ENCODE results near the gene EGR4.

DNA sequence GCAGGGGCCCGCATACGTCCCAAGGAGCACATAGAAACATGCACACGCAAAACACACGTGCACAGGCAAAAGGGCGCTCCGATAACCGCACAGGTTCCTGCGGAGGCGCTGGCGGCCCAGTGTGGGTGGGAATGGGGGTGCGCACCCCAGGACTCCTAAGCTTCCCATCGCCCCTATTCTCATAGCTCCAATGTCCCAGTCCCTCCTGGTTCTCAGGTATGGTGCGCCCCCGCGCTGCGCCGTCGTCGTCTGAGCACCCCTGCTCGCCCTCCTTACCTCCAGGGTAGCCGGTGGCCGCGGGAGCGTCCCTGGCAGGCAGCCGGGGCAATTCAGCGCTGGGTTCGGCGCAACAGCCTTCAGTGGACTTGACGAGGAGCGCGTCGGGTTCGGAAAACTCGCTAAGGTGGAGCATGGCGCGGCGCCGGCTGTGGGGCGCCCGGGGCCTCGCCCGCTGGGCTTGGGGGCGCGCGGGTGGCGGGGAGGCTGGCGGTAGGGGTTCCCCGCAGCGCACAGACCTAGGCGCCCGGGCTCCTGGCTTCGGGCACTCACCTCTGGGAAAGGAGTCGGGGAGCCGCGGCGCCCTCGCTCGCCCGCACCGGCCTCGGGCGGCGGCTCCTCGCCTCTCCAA lies 328 bp downstream of the EGR4 start:
- no peak for TF ChIP-seq YY1 (IDR thresholded peaks at IDR 0.05; ENCODE audit: insufficient read depth, insufficient read length)
- TF ChIP-seq ZNF274 (IDR thresholded peaks at IDR 0.05; ENCODE audit: low read depth, low read length), result no peak

Data from NT2/D1 (cell line).